IPS-18c (cell line): ENCODE data around the gene ADSS1.
A peak's percentile ranks its signal among the peaks of the same experiment; 100 is the strongest.
"Not testable (repeated sequence)": the region's sequence is repeated elsewhere in the genome, so short reads cannot be mapped to it uniquely, and the experiment has no call there.

Source experiments
- H3K4me3 ChIP-seq: 2 replicates; pipeline ENCODE4 v1.7.0; 2013; ENCODE audit warnings: low read depth, mild to moderate bottlenecking, low read length, moderate library complexity; ENCODE audit not compliant: insufficient read depth
- H3K9me3 ChIP-seq: one replicate; pipeline ENCODE4 v1.6.1; 2013; ENCODE audit warnings: mild to moderate bottlenecking, low read length, moderate library complexity; ENCODE audit not compliant: control insufficient read depth, insufficient read depth

The ADSS1 gene

GRCh38 chr14:104721505-104722431, 2.3 kb upstream of the ADSS1 start:
- no peaks in the 10 kb centered on the region for H3K9me3 ChIP-seq
- H3K4me3 ChIP-seq = no peak overlapping the region

GRCh38 chr14:104722938-104723650, 935 bp upstream of the ADSS1 start:
- Histone ChIP-seq H3K4me3 (peak overlapping the region; percentile 61), H3K9me3 (no peaks in the 10 kb centered on the region)

- Histone ChIP-seq H3K9me3 (no peaks in the 10 kb centered on the region), H3K4me3 (peak overlapping the region; percentile 64)
These were observed 465 bp downstream of the ADSS1 start for GRCh38 chr14:104724407-104724980.

GRCh38 chr14:104724981-104725771, 1.1 kb downstream of the ADSS1 start:
- Histone ChIP-seq H3K9me3 (no peaks in the 10 kb centered on the region), H3K4me3 (peak overlapping the region; percentile 64)

GRCh38 chr14:104725772-104726548, 1.9 kb downstream of the ADSS1 start:
- no peaks in the 10 kb centered on the region for H3K9me3 ChIP-seq
- H3K4me3 ChIP-seq = no peak overlapping the region

- Histone ChIP-seq H3K9me3 (no peaks in the 10 kb centered on the region), H3K4me3 (no peak overlapping the region)
These were observed 2.8 kb downstream of the ADSS1 start for GRCh38 chr14:104726600-104727451.

- H3K4me3 ChIP-seq = no peak overlapping the region
- no peaks in the 10 kb centered on the region for H3K9me3 ChIP-seq
These were observed 4.6 kb downstream of the ADSS1 start for GRCh38 chr14:104728631-104729030.

GRCh38 chr14:104729176-104729834, 5.3 kb downstream of the ADSS1 start:
- H3K9me3 ChIP-seq, H3K4me3 ChIP-seq: not testable (repeated sequence)

GRCh38 chr14:104729835-104730181, 5.8 kb downstream of the ADSS1 start:
- Histone ChIP-seq H3K4me3 (no peak overlapping the region), H3K9me3 (no peaks in the 10 kb centered on the region)

- Histone ChIP-seq H3K9me3 (no peaks in the 10 kb centered on the region), H3K4me3 (no peak overlapping the region)
These were observed 6.5 kb downstream of the ADSS1 start for GRCh38 chr14:104730487-104730886.

GRCh38 chr14:104731320-104732294, 7.6 kb downstream of the ADSS1 start:
- Histone ChIP-seq H3K9me3 (no peaks in the 10 kb centered on the region), H3K4me3 (no peak overlapping the region)

GRCh38 chr14:104732355-104732804, 8.4 kb downstream of the ADSS1 start:
- no peaks in the 10 kb centered on the region for H3K9me3 ChIP-seq
- no peak overlapping the region for H3K4me3 ChIP-seq

GRCh38 chr14:104732931-104733681, 9.1 kb downstream of the ADSS1 start:
- Histone ChIP-seq H3K4me3 (no peak overlapping the region), H3K9me3 (no peaks in the 10 kb centered on the region)
